Activated CD8-positive, alpha-beta T cell treated with anti-CD3 and anti-CD28 coated beads for 36 hours (primary cell): ENCODE data around the gene SERPINF2. TPM values are rescaled to one million over a fixed set of nuclear protein-coding genes. Genes with fewer than 3 reads are reported as not detected.
"Not testable (repeated sequence)": the region's sequence is repeated elsewhere in the genome, so short reads cannot be mapped to it uniquely, and the experiment has no call there.

Experiments
- ATAC-seq: fragments of 200-7000 bp; cut with Tn5 transposase; one replicate; pipeline ENCODE4 v1.10.0; 2021; ENCODE audit warnings: mild to moderate bottlenecking, moderate library complexity
- CTCF ChIA-PET: fragments of 350-600 bp; sonication (Branson Sonifier 250); formaldehyde crosslinking; loops from one replicate; lab custom pipeline; 2021; ENCODE audit warnings: antibody characterized with exemption; lab: Charles Lee
- POLR2A ChIA-PET: fragments of 350-600 bp; sonication (Branson Sonifier 250); formaldehyde crosslinking; loops from one replicate; lab custom pipeline; 2021; ENCODE audit warnings: antibody characterized with exemption; lab: Charles Lee
- DNase-seq: peaks from one replicate; pipeline ENCODE4 v3.0.0-alpha.2; 2020
- H3K27ac Mint-ChIP-seq: one replicate; pipeline ENCODE4 v1.8.0; 2021; ENCODE audit warnings: mild to moderate bottlenecking, mixed read lengths
- H3K27me3 Mint-ChIP-seq: one replicate; pipeline ENCODE4 v1.8.0; 2021; ENCODE audit warnings: mixed read lengths
- H3K36me3 Mint-ChIP-seq: one replicate; pipeline ENCODE4 v1.8.0; 2021; ENCODE audit warnings: low read depth, mixed read lengths
- H3K4me1 Mint-ChIP-seq: one replicate; pipeline ENCODE4 v1.8.0; 2021; ENCODE audit warnings: low read depth, mixed read lengths
- H3K4me3 Mint-ChIP-seq: one replicate; pipeline ENCODE4 v1.8.0; 2021; ENCODE audit warnings: mild to moderate bottlenecking, moderate library complexity, mixed read lengths
- H3K9me3 Mint-ChIP-seq: one replicate; pipeline ENCODE4 v1.8.0; 2021; ENCODE audit warnings: mixed read lengths
- CTCF ChIP-seq: fragments of 200-600 bp; IDR thresholded peaks from one replicate; pipeline ENCODE4 v1.8.0; 2022; ENCODE audit warnings: antibody characterized with exemption, mild to moderate bottlenecking
- intact Hi-C: fragments of 100-400 bp; cut with micrococcal nuclease; formaldehyde crosslinking; loops from one replicate; pipeline ENCODE4 v1.10.0; 2022
- total RNA-seq, 2 experiments: library from RNA; stranded (reverse); gene quantifications; one replicate each; pipeline ENCODE4 v1.2.3, GENCODE V29; 2021

SERPINF2 gene
- under 1 TPM; 0.11 to 0.18 TPM for total RNA-seq

- no peak for ATAC-seq
- H3K27ac Mint-ChIP-seq = no peak within 1 kb of the TSS
- no peak within 1 kb of the TSS for H3K4me3 Mint-ChIP-seq
- ChIA-PET POLR2A (no interaction called here), CTCF (no interaction called here)
- no peaks in the 10 kb centered on the region for H3K9me3 Mint-ChIP-seq
- intact Hi-C loops = no loop called here
- no peak for TF ChIP-seq CTCF
- no peaks in the 10 kb centered on the region for H3K4me1 Mint-ChIP-seq
- peaks cover 2% of the 10 kb centered on the region for H3K36me3 Mint-ChIP-seq
- no peaks in the 10 kb centered on the region for H3K27me3 Mint-ChIP-seq
- DNase-seq = no peak
These were observed at the start of gene SERPINF2 for GRCh38 chr17:1742371-1743087. Gene SERPINF2 (plus strand): TSS chr17:1742871. CDS start chr17:1744996, 2,125 bp downstream.

GRCh38 chr17:1693339-1693738 is 49.3 kb upstream of the SERPINF2 start:
- Mint-ChIP-seq H3K9me3 (no peaks in the 10 kb centered on the region), H3K36me3 (no peaks in the 10 kb centered on the region), H3K27me3 (no peaks in the 10 kb centered on the region), H3K4me3 (no peak overlapping the region), H3K27ac (no peak overlapping the region), H3K4me1 (no peaks in the 10 kb centered on the region)
- intact Hi-C loops = no loop called here
- DNase-seq (no peak), ATAC-seq (no peak)
- CTCF ChIA-PET = interaction anchor here (0.6 kb wide), 1 partner anchor 317 kb away, joined by 3 read pairs; no protein-coding TSS in a partner anchor
- no peak for TF ChIP-seq CTCF
- POLR2A ChIA-PET = no interaction called here

- intact Hi-C loops = no loop called here
- no peaks in the 10 kb centered on the region for H3K9me3 Mint-ChIP-seq
- CTCF ChIA-PET = no interaction called here
- no peaks in the 10 kb centered on the region for H3K4me1 Mint-ChIP-seq
- no peak for ATAC-seq
- H3K4me3 Mint-ChIP-seq = no peak overlapping the region
- no peaks in the 10 kb centered on the region for H3K36me3 Mint-ChIP-seq
- H3K27ac Mint-ChIP-seq = no peak overlapping the region
- H3K27me3 Mint-ChIP-seq = no peaks in the 10 kb centered on the region
- POLR2A ChIA-PET = no interaction called here
- DNase-seq = no peak
- no peak for TF ChIP-seq CTCF
These were observed 47.3 kb upstream of the SERPINF2 start for GRCh38 chr17:1695365-1695764.

- Mint-ChIP-seq H3K4me3 (no peak overlapping the region), H3K27ac (no peak overlapping the region), H3K4me1 (no peaks in the 10 kb centered on the region), H3K36me3 (no peaks in the 10 kb centered on the region), H3K27me3 (no peaks in the 10 kb centered on the region), H3K9me3 (no peaks in the 10 kb centered on the region)
- CTCF ChIA-PET = no interaction called here
- TF ChIP-seq CTCF = no peak
- ATAC-seq = no peak
- intact Hi-C loops = no loop called here
- DNase-seq = no peak
- POLR2A ChIA-PET = no interaction called here
These were observed 45.0 kb upstream of the SERPINF2 start for GRCh38 chr17:1697681-1698080.

GRCh38 chr17:1699891-1700290 is 42.8 kb upstream of the SERPINF2 start:
- ATAC-seq, H3K27me3 Mint-ChIP-seq, H3K4me1 Mint-ChIP-seq, intact Hi-C loops, H3K36me3 Mint-ChIP-seq, H3K9me3 Mint-ChIP-seq, H3K27ac Mint-ChIP-seq, POLR2A ChIA-PET, H3K4me3 Mint-ChIP-seq, CTCF ChIA-PET, DNase-seq: not testable (repeated sequence)
